Putamen (tissue), 1 donor: ENCODE results near the gene LRRK1.

ENCODE experiments used
- DNase-seq: peaks from one replicate; pipeline ENCODE4 v3.0.0-alpha.2; 2016; ENCODE audit warnings: low spot score

The LRRK1 gene

DNA sequence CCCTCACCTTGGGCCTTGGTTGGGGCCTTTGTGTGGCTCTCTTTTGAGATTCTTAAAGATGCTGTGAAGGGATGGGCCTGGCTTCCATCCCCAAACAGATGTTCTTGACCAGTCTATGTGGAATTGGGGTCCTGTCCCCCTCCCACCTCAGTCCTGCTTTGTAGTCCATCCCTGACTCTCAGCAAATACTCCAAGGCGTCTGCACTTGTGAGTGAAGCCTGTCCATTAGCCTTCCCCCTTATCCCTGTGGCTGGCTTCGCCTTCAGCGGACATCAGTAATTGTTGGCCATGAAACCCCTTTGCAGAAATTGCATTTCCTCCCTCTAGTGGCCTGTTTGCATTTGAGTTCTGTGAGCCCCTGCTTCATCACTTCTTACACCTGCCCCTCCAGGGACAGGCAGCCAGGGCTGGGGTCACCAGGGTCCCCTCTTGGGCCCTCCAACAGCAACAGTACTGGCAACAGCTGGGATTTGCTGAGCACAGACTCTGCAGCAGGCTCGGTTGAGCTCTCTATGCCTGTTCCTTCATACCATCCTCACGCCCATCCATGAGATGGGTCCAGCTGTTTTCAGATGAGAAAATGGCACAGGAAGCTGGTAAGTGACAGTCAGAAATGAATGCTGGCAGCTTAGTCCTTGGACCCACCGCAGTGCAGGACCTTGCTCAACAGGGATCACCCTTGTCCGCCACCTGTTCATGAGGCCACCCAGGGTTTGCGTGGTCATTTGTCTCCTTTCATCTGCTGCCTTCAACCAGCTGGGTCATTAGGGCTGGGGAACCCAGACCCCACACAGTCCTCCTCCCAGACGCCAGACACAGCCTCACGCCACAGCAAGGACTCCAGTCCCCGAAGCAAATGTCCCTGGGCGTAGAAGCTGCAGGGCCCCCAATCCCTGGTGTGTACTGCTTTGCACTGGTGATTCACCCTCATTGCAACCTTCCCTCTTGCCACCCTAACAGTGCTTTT, 8.9 kb upstream of the LRRK1 start:
- DNase-seq, result no peak

DNA sequence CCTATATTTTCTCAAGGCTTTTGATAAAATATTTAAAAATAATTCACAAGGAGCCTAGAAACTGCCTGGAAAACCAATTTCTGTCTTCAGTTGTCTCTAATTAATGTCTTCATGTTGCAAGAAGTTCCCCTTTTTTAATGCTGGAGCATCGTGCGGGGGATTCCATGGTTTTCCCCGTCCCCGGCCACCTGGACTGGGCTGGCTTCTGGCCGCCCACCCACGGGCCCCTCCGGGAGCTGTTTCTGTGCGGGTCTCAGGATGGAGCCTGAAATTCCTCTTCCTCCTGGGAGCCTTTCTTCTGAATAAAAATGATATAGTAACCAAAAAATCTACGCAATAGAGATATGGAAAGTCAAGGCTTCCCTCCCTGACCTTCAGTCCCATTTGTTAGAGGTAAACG, 8.1 kb upstream of the LRRK1 start:
- no peak for DNase-seq

DNA sequence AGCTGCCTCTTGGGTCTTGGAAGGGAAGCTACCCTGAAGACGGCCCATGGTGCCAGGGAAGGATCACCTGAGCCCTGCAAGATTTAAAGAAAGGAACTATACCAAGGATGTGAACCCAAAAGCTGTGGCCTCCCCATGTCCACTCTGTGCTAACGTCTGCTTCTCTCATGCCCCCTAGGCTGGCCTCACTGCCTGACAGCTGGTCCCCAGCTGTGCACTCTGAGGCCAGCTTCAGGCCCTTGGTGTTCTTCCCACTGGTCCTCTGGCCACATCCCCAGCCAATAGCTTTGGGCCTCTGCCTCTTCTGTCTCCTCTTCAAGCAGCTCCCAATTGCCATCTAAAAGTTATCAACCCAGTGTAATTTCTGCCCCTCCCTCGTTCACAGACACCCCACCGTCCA, 5.2 kb upstream of the LRRK1 start:
- no peak for DNase-seq

DNA sequence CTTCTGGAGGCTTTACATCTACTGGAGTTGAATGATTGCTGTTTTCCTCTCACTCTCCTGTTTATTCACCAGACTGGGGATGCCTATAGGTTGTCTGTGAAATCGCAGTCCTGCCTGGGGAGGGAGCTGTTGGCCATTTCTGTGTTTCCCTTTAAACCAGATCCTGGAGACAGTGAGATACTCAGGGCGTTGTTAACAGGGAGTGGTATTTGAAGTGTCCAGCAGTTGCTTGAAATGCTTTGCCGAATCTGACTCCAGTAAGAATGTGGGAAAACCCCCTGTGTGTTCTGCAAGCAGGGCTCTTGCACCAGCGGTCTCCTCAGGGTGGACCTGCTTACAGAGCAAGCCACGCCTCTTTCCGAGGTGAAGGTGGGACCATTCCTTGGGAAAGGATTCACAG, 4.3 kb upstream of the LRRK1 start:
- no peak for DNase-seq

DNA sequence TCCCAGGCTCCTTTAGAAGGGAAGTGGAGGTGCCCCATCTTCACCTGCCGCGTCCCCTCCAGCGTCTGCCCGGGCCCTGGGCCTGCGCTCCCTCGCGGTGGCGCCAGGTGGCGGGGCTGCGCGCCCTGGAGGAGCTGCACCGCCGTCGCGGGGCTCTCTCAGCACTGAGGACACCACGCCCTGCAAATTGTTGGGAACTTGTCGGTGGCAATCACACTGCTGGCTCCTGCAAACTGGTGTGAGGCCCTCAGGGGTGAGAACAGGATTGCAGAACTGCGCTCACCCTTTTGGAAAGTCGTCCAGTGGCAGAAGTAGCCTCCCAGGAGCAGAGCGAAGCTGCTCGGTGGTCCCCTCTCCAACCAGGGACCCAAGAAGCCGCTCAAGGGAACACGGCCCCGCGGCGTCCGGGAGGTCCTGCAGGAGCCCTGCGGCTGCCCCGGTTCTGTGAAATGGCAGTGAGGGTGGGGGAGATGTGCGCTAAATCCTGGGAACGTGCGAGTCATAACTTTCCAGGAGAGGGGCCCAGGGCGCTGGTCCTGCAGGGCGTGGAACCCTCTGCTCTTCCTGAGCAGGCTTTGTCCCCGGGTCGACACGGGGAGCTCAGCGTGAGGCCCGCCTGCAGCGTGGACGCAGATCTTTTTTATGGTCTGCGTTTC, 995 bp upstream of the LRRK1 start:
- DNase-seq, result no peak

DNA sequence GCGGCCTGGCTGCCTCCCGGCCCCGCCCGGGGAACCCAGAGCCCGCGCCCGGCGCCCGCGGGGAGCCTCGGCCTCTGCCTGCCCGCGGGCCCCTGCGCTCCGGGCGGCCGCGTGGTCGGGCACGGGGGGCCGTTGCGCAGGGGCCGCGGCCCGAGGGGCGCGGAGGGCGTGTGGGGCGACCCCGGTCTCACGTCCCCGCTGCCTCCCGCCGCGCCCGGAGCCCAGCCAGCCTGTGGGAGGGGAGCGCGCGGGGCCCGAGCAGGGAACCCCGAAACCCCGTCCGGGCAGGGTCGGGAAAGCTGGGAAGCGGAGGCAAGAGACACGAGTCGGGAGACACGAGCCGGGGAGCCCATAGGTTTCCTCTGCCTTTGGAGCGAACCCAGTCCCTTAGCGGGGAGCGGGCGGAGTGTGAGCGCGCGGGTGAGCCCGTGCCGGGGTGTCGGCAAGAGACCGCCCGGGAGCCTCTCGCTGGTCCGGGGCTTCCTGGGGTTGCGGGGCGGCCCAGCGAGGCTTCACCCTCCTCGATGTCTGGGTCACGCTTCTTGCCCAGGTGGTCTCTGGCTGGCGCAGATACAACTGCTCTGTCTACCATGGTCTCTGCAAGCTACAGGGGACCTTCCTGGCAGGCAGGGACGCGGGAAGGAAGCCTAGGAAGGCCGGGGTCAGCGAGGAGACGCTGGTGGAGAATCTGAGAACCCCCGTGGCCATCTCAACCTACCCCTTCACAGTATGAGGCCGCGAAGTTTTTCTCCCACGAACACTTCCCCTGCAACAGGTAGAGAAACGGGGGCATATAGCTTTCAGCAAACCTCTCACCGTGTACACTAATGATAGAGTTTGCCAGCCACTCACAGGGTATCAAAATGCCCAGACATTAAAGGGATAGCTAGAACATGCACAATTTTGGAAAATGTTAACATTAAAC, 586 bp downstream of the LRRK1 start:
- no peak for DNase-seq

DNA sequence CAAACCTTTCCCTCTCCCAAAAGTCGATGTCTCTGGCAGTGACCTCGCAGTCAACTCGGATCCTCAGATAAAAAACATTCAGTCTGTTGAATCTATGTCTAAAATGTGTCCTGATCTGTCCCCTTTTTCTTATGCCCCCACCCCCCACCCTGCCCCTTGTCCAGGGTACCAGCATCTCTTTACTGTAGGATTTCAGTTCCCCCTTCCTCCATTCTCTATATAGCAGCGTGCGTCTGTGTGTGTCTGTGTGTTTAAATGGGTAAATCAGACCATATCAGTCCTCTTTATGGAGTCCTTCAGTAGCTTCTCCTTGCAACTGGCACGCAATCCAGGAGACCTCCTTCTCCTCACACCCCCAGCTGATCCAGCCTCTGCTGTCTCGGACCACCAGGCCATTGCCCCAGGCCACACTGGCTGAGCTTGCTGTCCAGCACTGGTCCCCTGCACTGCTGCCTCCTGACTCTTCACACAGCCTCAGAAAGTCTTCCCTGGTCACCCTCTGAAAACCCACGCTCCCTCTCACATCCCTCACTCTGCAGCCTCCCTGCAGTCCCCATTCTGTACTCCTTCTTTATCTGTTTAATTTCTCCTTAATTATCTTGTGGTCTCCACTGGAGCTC, 1.5 kb downstream of the LRRK1 start:
- no peak for DNase-seq

DNA sequence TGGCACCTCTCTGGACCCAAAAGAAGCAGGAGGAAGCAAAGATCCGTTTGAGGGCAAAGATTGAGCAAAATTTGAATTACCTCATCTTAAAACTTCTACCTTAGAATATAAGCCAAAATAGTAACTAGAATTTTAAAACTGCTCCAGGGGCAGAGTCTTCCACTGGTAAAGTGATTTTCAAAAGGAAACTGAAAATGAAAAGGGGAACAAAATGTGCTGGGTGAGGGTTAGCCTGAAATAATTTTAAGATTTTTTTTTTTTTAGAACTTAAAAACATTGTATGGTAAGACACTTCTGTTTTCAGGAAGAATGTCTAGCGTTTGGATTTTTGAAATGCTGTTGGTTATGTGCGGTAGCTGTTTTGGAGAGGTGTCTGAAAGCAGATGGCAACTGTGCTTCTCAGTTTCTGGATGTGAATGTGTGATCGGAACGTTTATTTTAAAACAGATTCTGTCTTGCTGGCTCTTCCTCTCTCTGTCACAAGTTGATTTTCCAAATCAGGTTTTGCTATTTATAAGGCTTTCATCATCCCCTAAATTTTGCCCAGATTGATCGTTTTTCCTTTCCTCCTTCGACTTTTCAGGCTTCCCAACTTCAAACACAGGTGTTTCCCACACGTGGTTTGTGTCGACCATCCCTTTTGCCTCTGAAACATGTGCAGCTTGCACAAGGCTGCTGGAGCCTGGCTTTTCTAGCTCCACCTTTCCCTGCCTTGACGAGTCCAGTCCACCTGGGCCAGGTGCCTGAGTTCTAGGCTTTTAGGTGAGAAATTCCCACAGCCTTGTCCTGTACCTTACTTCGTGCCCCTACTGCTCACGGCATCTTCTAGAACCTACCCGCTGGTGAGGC, 3.3 kb downstream of the LRRK1 start:
- DNase-seq, result no peak

DNA sequence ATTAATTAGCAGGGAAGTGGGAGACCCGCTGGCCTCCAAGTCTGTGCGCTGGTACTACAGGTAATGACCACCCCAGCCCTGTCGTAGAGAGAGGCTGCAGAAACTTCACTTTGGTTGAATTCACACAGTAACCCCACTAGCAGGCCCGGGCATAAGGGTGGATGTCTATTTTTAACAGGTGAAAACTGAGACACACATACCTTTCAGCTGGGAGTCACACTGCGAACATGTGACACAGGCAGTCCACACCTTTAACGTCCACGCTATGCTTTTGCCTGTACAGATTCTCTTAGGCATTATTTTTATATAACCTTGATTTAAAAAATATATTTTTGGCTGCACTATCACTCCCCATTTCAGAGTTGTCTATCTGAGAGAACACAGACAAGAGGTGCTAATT, 3.9 kb downstream of the LRRK1 start:
- no peak for DNase-seq

DNA sequence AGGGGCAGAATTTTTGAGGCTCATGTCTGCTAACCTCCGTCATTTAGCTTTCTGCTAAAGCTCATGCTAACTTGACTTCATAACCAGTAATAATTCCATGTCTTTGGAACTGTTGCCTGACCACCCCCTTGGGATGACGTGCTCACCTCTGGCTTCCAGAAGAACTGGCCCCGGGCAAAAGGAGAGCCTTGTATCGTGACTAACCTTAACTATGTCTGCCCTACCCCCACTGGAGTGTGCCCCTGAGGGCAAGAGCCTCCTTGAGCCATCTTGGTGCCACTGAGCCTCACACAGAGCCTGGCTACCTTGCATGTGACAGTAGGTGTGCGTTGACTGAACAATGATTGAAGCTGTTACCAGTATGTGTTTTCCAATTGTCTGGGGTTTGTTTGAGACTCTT, 4.7 kb downstream of the LRRK1 start:
- no peak for DNase-seq

DNA sequence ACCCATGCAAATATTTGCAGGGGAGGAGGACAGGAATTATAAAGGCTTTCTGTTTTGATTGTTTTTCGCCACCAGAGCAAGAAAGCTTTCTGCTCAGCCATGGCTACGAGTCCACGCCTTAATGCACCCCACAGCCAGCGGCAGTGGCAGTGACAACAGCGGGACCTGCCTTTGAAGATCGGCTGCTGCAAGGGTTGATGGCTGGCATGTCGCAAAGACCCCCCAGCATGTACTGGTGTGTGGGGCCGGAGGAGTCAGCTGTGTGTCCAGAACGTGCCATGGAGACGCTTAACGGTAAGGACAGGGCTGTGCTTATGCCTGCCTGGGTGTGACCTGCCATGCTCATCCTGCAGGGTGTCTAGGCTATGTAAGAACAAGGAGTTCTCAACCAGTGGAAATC, 5.3 kb downstream of the LRRK1 start:
- DNase-seq, result no peak

DNA sequence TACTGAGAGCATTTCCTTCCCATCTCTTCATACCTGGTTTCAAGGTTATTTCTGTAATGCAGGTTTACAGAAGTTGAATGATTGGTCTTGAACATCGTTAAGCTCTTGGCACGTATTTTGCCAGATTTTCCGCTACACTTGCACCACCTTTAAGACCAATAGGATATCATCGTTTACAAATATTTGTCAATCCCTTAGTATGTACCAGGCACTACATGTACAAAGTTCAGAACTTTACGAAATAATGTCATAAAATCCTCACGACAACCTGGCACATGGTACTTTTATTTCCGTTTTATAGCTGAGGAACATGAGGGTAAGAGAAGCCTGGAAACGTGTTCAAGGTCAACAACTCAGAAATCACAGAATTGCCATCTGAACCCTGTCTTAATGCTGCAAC, 6.3 kb downstream of the LRRK1 start:
- no peak for DNase-seq

DNA sequence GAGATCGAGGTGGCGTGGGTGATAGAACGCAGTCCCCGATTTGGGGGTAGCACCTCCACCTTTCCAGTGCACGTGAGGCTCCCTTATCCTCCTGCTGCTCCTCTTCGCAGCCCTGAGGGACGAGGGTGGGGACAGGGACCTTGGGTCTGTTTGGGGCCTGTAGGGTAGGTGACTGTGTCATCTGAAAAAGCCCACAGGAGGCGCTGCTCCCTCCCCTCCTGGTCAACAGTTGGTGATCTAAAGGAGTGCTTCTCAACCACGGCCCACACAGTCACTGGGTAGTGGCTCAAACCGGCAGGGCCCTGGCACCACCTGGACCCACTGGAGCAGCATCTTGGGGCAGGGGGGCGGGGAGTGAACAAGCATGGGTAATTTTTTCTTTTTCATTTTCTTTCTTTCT, 7.1 kb downstream of the LRRK1 start:
- DNase-seq, result no peak

DNA sequence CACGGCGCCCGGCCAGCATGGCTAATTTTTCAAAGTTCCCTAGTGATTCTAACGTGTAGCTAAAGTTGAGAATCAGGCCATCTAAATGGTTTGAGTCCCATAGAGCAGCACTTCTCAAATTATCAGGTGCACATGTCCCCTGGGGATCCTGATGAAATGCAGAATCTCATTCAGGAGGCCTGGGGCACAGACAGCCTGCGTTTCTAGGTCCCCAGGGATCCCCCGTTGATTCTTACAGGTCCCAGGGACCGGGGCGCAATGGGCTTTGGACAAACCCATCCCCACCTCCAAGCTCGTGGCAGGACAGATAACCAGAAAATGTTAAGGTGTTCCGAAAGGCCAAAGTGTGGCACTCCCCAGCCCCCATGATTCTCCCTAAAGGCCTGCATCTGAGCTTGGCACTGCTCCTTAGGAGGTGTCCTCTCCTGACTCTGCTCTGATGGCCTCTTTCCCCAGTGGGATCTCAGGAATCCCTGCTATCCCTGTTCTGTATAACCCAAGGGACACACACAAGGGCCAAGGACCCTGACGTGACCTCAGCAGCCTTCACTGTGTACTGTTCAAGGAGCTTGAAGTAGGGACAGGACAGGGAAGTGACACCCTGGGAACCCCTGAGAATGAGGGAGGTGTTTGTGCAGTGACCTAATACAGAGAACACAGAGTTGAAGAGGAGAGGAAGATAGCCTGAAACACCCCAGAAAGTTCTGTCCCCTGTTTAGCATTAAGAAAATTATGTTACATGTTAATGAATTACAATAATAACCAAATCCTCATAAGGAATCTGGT, 8.0 kb downstream of the LRRK1 start:
- DNase-seq, result no peak

DNA sequence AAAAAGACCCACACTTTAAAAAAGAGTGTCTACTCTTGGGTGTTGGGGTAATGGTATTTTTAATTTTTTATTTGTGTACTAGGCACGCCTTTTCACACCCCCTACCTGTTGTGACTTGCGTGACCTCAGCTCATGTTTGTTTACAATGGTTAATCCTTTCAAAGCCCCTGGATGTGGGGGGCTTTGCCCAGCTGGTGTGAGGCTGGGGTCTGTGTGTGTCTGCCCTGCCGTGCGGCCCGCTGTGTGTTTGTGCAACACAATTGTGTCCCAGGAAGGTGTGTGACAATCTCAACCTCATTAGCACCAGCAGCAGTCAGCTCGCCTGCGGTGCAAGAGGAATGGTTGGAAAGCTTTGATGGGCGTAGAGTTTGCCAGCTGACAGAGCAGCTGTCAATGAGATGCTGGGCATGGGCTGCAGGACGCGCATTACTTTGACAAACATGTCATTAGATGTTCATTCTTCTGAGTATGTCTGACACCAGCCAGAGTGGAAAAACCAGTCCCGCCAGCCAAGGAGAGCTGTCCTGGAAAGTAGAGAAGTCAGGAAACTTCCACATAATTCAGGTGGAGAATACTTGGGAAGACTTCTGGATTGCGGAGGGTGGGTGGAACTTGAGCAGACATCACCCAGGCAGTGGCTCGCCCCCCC, 9.6 kb downstream of the LRRK1 start:
- no peak for DNase-seq

DNA sequence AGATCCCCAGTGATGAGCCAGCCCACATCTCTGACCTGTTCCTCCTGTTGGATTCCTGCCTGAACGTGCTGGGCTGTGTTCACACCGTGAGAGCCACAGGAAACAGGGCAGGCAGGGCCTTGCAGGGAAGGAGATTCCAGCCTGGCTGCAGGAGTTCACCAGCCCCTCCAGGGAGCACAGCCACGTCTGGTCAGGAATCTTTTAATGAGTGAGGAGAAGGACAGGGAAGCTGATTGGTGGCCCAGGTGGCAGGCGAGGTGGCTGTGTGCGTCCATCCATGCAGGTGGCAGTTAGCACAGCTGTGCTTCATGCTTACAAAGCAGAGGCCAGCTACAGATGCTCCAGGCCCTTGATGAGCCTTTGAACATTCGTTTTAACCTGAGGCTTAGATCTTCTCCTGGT, 10.5 kb downstream of the LRRK1 start:
- DNase-seq, result no peak

DNA sequence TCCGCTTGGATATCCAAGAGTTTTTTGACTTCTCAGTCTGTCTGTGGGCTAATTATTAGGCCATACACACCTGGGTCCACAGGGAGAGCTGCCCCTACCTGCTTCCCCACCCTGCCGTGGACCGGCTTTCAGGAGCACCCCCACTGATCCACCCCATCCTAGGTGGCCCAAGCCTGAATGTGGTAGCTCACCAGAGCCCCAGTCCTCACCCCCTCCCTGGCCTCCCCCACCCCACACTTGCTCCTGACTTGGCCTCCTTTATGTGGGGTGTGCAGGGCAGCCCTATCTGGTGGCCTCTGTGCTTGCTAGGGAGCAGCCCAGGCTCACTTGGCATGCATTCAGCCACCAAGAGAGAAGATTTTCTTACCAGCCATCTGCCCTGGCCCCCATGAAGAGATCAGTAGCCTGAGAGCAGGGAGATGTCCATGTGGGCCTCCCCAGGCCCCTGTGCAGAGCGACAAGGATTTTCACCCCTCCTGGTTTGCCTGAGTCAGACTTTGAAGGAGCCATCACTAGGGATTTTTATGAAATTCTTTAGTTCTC, 11.2 kb downstream of the LRRK1 start:
- DNase-seq, result no peak

DNA sequence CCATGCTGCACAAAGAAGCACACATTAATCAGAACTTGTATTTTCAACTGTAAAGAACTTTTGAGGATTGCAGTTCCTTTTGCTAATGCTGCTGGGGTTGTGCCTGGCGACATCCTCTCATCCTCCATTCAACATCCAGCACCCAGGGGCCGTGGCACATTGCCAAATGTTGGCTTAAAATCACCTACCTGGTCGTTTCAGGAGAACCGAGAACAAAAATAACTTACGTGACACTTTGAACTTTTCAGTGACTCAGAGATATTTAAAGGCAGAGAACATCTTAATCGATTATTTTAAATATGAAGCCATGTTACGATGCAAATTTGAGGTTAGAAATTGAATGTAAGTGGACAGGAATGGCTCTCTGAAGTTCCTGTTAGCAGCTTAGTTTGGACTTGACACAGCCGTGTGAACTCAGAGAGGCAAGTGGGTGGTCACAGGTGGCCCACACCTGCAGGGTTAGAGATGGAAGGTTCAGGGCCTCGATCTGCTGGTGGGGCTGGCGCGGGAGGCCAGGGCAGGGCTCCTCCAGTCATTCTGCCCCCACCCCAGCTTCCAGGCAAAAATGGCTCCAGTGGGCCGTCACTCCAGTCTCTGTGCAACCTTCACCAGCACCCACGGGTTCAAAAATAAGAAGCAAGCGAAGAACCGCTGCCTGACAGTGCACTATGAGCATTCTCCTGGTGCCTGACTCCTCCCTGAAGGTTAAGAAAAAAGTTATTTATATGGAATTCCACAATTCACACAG, 12.2 kb downstream of the LRRK1 start:
- no peak for DNase-seq
